Measurements from ENCODE around the gene PLPPR1.
"Not testable (repeated sequence)": the region's sequence is repeated elsewhere in the genome, so short reads cannot be mapped to it uniquely, and the experiment has no call there.

Gene PLPPR1

DNA sequence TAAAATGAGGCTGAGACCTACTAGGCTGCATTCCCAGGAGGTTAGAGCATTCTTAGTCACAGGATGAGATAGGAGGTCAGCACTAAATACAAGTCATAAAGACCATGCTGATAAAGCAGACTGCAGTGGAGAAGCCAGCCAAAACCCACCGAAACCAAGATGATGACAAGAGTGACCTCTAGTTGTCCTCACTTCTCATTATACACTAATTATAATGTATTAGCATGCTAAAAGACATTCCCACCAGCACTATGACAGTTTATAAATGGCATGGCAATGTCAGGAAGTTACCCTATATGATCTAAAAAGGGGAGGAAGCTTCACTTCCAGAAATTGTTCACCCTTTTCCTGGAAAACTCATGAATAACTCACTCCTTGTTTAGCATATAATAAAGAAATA lies 88.6 kb downstream of the PLPPR1 start:
- FAIRE-seq = no peak
- DNase-seq (ENCODE audit: insufficient read length, low spot score) = no peak

DNA sequence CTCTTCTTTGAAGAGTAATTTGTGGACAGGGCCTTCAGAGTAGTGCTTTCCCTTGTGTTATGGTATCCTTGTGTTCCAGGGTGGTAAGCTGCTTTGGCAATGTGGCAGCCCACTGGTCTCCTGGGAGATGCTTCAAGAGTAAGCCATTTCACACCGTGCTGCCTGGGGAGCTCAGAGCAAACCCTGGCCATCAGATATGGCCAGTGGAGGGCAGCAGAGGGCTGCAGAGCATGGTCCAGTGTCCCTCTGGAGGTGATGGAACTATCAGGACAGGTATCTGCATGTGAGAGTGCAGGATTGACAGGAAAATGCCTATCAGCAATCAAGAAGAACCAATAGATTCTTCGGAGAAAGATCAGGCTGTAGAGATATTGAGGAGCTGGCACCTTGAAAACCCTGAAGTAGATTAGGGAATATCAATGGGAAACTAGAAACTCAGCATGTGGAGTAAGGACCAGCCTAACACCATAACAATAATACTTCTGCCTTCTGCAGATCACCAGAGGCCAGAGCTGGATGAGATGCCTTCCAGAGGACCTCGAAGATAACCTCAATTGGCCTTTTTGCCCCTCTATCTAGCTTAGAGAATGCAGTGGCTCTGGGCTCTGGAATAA lies 90.8 kb downstream of the PLPPR1 start:
- peak; percentile 39 for FAIRE-seq
- peak; percentile 9 for DNase-seq (ENCODE audit: insufficient read length, low spot score)

DNA sequence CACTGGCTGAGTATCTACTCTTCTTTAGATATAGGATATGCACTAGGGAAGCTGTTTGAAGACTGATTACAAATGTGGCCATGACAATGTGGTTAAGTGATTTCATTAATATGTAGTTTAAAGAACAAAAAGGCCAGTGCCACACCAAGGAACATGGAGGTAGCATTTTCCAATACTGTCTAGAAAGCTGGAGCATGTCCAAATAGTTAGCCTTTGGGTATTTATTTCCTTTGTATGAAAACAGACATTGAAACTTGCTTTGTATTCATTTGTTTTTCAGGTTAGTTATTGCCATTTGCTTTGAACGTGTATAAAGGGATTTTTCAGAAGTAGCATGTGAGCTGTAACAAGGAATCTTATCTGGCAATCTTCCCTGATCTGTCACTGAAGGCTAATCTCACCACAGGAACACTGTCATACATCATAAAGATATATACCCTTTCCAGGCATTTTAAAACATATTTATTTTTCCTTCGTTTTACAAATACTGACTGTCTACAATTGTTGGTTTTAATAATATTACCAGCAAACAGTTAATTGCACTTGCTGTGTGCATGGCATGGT lies 93.4 kb downstream of the PLPPR1 start:
- no peak for DNase-seq (ENCODE audit: insufficient read length, low spot score)
- FAIRE-seq = no peak

DNA sequence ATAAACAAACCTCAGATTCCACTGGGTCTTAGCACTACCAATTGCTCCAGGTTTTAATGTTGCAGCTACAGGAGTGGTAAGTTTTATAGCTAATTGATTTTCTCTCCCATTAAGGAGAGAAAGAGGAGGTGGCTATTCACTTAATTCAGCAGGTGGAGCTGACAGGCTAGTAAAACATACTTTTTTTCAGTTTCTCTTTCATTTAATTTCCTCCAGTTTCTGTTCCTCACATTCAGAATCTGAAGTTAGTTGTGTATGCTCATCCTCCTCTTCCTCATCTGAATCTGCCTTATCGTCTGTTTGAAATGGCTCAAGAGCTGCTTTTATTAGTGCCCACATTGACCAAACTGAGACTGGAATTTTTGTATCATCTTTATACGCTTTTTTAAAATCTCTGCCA lies 98.0 kb downstream of the PLPPR1 start:
- DNase-seq (ENCODE audit: insufficient read length, low spot score) (no peak), FAIRE-seq (no peak)

DNA sequence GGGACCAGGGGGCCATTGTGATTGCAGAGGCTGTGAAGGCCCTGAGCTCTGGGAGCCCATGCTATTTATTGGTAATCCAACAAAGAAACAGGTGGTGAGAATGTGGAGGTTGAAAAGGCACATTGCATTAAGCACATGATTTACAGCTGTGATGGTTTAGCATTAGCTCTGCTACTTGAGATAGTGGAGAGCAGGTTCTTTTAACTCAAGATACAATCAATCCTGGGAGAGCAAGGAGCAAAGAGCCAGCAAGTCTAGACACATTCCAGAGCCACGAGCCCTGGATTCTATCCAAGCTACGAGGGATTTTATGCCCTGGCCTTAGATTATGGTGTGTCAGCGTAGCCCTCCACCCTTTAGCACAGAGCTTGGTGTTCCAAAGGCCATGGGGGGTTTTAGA lies 98.8 kb downstream of the PLPPR1 start:
- not testable (repeated sequence) for FAIRE-seq; DNase-seq (ENCODE audit: insufficient read length, low spot score)

DNA sequence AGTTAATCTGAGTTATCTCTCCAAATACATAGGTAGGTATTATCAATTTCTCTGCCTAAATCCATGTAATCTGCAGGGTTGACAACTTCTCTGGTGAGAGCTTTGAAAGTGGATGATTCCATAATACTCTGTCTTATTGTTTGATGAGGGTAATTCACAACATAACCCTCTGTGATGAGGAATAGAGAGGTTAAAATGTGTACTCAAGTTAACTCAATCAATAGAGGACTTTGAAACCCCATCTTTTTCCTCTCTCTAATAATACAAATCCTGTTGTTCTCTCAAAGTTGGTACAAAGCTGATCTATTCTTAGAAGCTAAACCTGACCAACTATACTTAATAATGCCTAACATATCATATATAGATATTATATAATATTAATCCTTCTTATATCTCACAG lies 100.1 kb downstream of the PLPPR1 start:
- DNase-seq (ENCODE audit: insufficient read length, low spot score) = no peak
- no peak for FAIRE-seq

DNA sequence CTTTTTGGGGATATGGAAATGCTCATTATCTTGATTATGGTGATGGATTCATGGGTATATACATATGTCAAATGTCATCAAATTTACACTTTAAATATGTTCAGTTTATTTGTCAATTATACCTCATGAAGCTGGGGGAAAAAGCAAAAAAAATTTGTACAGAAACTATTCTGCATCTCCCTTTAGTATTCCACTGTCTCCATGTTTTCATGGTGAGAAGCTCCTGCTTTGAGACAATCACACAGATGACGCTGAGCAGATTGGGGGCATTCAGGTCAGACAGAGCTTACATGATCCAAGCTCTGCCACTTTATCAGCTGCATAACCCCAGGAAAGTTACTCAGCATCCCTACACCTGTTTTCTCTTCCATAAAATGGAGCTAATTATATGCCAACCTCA lies 101.5 kb downstream of the PLPPR1 start:
- DNase-seq (ENCODE audit: insufficient read length, low spot score) (no peak), FAIRE-seq (no peak)

DNA sequence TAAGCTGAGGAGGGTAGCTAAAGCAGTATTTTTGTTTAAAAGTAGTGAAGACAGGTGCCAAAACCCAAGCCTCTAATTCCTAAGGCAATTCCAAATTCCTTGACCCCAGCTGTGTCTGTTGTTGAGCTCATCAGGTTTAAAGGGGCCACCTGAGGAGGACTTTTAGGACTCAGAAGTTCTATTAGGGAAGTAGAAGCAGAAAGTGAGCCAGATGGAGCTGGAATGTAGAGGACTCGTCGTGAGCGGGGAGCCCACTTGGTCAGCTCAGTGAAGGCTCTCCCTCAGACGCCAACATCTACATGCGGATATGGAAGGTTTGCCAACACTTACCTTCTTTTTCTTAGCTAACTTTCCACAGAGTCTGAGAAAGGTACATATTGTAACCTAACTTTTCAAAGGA lies 102.8 kb downstream of the PLPPR1 start:
- no peak for FAIRE-seq
- DNase-seq (ENCODE audit: insufficient read length, low spot score) = no peak

DNA sequence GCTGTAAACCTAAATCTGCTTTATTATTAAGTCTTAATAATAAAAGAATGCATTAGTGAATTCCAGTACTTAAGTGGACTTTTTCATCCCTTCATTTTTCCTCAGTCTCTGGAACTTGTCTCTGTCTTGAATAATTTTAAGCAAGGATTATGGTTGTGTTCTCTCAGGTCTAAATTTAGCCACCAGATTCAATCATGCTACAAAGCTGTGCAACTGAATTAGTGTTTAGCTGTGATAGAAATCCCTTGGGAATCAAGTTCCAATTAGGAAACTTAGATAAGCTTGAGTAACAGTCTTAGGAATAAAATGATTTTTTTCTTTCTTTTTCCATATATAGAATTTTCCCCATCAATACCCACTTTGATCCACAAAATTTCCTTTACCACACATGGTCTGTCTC lies 104.3 kb downstream of the PLPPR1 start:
- no peak for FAIRE-seq
- no peak for DNase-seq (ENCODE audit: insufficient read length, low spot score)

DNA sequence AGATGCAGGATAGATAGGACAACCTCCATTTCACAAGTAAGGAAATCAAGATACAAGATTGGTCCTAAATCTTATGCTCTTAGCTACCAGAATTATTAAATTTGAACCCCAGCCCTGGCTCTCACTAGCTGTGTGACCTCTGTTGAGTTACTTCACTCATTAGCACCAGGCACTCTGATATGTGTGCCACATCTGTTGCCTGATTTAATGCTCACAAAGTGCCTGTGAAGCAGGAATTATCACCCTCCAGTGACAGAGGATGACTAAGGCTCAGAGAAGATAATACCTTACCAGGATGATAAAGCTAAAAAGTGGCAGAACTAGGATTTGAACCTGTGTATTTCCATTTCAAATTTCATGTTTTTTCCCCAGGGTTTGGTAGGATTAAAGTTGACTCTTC lies 110.0 kb downstream of the PLPPR1 start:
- DNase-seq (ENCODE audit: insufficient read length, low spot score) = no peak

DNA sequence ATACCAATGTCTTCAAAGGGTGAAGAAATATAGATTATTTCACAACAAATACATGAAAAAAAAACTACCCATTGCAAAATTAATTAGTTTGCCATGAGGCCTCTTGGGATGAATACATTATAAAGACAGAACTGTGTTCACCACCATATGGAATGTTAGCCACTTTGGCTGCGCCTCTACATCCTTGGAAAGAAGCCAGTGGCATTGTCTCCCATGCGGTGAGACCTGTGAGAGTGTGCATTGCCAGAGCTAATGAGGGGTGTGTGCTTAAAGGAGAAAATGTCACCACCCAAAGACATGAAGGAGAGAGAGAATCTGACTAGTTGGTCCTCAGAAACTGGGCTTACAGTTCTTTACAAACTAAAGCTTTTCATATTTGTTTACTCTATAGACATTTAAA lies 110.6 kb downstream of the PLPPR1 start:
- DNase-seq (ENCODE audit: insufficient read length, low spot score) (no peak), FAIRE-seq (no peak)

More for the DNA sequence above, 110.0 kb downstream of the PLPPR1 start:
- FAIRE-seq = no peak

DNA sequence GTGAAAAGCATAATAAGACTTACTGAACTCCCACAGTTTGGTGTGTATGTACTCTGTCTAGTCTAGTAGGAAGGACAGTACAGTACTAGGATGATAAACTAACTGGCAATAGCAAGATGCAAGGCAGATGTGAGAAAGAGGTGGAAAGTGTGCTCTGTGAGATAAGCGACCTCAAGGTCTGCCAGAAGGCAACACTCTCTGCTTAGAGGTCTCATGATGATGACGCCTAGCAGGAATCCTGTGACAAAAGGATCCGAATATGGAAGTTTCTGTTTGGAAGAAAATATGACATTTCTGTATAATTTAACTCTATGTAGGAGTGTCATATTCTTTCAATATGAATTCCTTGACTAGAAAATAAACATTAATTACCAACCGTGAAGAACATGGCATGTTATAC lies 112.2 kb downstream of the PLPPR1 start:
- no peak for FAIRE-seq
- DNase-seq (ENCODE audit: insufficient read length, low spot score) = no peak

DNA sequence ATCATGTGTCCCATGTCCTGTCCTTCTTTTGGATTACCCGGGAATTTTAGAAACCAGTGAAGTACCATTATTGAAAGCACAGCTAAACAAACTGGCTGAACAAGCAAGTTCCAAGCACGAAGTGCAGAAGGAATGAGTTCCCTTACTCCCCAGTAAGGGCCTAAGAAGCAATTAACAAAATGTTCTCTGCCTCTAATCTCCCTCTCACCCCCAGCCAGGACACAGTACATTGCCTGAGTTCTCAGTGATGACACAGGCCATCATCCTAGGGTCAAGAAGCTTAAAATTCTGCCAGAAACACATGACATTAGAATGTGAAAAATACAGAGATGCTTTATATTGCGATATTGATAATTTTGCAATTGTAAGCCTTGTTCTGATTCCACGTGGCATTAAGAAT lies 118.0 kb downstream of the PLPPR1 start:
- FAIRE-seq (no peak), DNase-seq (ENCODE audit: insufficient read length, low spot score) (no peak)

DNA sequence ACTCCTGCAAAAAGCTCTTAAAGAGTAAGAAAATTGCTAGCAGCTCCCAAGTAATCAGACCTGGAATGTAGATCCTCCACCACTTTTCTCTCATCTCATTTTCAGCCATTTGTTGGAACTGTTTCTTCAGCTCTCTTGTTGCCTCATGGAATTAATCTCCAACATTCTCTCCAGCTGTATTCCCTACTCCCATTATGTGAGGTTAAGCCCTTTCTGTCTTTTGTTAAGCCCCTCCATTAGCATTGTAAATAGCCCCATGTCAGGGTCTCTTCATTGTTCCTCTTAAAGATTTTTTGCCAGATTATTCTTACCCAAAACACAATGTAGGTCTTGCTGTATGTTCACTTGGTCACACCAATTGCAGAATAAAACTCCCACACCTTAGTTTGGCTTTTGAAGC lies 119.8 kb downstream of the PLPPR1 start:
- FAIRE-seq = no peak
- DNase-seq (ENCODE audit: insufficient read length, low spot score) = no peak

DNA sequence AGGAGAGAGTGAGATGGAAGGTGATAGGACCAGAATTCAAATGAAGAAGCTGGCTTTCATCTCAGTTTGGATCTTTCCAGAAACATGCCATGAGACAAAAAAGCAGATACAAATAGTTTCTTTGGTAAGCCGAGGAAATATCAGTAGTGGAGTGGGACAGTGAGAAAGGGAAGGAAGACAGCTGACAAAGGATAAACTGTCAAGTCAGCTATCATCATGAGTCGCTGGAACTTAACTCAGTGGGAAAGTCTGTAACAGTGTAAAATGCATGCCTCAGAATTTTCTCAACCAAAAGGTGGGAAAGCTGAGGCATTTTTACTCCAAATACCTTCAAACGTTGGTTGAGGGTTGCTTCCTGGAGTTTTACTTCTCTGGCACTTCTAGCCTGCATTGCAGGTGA lies 129.8 kb downstream of the PLPPR1 start:
- DNase-seq (ENCODE audit: insufficient read length, low spot score) (no peak), FAIRE-seq (no peak)

DNA sequence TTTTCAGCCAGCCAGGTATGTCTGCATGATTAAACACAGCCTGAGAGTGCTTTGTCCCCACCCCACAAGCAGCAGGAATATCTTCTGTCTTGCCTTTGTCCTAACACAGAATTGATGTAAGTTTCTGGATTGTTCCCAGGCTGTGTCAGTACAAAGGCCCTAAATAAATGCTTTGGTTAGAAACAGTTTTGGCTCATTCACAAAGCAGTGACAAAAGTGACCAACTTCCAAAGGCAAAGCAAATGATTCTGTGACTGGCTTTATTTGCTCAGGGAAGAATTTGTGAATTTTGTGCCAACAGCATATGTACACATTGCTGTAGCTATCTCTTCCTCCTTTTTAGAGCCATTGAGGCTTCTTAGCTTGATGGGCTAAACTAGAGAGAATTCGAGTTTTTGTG lies 133.7 kb downstream of the PLPPR1 start:
- DNase-seq (ENCODE audit: insufficient read length, low spot score) = no peak
- no peak for FAIRE-seq

DNA sequence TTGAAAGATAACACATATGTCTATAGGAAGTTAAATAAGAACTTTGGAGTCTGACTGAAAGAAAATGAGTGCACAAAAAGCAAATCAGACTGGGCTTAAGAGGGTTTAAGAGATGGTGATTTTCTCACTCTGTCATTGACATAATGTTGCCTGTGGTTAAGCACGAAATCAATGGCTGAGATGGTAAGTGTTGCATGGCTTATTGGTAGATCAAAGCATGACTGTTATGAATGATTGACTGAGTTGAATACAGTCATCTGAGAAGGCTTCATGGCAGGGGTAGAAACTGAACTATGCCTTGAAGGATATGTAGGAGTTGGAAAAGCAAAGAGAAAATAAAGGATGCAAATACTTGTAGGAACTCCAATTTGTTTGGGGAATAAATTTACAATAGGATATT lies 136.6 kb downstream of the PLPPR1 start:
- DNase-seq (ENCODE audit: insufficient read length, low spot score) (no peak), FAIRE-seq (no peak)

DNA sequence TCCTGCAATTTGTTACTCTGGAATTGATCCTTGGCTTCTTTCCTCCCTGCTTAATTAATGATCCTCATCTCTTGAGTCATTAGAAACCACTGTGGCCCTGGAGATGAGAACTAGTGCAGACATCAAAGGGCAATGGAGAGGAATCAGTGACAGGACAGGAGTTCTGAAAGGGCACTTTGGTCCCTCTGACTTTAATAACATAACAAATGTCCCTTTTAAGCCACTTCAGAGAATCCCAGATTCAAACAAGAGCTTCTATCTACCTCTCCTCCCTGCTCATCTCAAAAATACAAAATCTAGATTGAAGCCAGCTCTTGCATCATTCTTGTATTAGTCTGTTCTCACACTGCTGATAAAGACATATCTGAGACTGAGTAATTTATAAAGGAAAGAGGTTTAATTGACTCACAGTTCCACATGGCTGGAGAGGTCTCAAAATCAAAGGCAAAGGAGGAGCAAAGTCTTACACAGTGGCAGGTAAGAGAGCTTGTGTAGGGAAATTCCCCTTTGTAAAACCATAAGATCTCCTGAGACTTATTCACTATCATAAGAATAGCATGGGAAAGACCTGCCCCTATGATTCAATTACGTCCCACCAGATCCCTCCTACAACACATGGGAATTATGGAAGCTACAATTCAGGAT lies 139.1 kb downstream of the PLPPR1 start:
- no peak for FAIRE-seq
- DNase-seq (ENCODE audit: insufficient read length, low spot score) = no peak

DNA sequence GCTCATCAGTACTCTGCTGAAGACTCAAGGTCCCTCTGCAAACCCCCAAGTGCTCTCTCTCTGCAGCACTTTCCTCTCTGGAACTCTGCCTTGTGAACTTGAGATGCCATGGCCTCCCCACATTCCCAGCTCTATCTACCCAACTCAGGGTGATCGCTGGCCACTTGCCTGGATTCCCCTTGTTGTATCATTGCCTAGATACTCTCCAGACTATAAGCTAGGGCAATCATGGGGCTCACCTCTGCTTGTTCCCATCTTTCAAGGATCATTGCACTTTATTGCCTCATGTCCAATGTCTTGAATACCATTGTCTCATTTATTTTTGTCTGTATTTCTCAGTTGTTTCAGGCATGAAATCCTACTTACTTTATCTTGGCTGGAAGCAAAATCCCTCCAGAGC lies 144.1 kb downstream of the PLPPR1 start:
- no peak for FAIRE-seq
- DNase-seq (ENCODE audit: insufficient read length, low spot score) = no peak

DNA sequence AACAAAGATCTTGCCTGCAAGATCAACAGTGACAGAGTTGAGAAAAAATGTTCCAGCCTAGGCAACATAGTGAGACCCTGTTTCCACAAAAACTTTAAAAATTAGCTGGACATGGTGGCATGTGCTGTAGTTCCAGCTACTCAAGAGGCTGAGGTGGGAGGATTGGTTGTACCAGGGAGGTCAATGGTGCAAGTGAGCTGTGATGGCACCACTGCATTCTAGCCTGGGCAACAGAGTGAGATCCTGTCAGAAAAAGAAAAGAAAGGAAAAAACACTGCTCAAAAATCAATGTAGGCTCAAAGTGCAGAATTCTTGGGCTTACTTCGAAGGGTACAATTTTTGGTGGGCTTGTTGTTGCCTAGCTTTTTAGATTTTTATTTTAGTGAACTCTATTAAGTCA lies 145.4 kb downstream of the PLPPR1 start:
- FAIRE-seq = no peak
- DNase-seq (ENCODE audit: insufficient read length, low spot score) = no peak

DNA sequence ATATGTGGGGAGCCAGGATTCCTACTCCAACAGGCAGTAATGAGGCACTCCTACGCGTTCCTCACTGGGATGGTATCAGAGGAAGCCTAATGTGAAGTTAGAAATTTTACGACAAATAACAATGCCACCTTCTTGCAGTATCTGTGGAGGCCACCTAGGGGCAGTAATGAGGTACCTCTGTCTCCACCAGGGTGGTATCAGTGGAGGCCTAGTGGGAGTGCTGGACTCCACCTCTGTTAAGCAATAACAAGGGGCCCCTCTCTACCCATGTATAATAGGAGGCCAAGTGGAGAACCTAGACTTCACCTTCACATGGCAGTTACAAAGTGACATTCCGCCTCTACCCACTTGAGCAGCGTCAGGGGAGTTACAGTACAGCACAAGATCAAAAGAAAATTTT lies 147.9 kb downstream of the PLPPR1 start:
- FAIRE-seq = no peak

DNA sequence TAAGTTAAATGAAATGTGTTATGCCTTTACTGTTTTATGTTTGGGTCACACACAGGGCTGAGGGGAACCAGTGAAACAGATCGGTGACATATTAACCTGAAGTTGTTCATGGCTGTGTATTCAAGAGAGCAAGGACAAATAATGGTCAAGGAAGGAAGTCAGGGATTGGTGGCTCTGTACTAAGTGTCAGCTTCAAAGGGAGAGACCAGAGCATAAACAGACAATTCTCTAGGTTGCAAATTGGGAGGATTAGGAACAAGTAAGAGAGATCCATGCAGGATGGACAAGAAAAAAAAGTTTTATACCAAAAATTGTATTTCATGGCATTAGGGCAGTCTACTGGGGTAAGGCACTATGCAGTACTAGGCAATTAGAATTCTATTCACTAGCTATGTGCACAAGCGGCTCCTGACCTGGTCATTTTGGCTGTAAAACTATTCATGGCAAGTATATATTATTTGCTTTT lies 156.3 kb downstream of the PLPPR1 start:
- DNase-seq (ENCODE audit: insufficient read length, low spot score) (no peak), FAIRE-seq (no peak)

More for the DNA sequence above, 147.9 kb downstream of the PLPPR1 start:
- no peak for DNase-seq (ENCODE audit: insufficient read length, low spot score)
